Activated T-helper 2 cell treated with anti-CD3 and anti-CD28 coated beads, Interferon-gamma antibody, Interleukin-2, Interleukin-4, amounts not matched to agents 10 μg/mL and 5 μg/mL and 100 μg/mL, durations not matched to agents 14 hours and 24 hours and 36 hours (primary cell): ENCODE results near the gene HIGD1B. TPM values are rescaled to one million over a fixed set of nuclear protein-coding genes. Genes with fewer than 3 reads are reported as not detected.
"Not testable (repeated sequence)": the region's sequence is repeated elsewhere in the genome, so short reads cannot be mapped to it uniquely, and the experiment has no call there.

Experiments
- DNase-seq: peaks from one replicate; pipeline ENCODE4 v3.0.0; 2021; ENCODE audit warnings: low spot score
- H3K27ac Mint-ChIP-seq: one replicate; pipeline ENCODE4 v1.8.0; 2021; ENCODE audit warnings: mixed read lengths
- H3K27me3 Mint-ChIP-seq: one replicate; pipeline ENCODE4 v1.8.0; 2021; ENCODE audit warnings: low read depth, mixed read lengths
- H3K36me3 Mint-ChIP-seq: one replicate; pipeline ENCODE4 v1.8.0; 2021; ENCODE audit warnings: low read depth, mixed read lengths
- H3K4me1 Mint-ChIP-seq: one replicate; pipeline ENCODE4 v1.8.0; 2021; ENCODE audit warnings: low read depth, mixed read lengths
- H3K4me3 Mint-ChIP-seq: one replicate; pipeline ENCODE4 v1.8.0; 2021; ENCODE audit warnings: low read depth, mild to moderate bottlenecking, moderate library complexity, mixed read lengths
- H3K9me3 Mint-ChIP-seq: one replicate; pipeline ENCODE4 v1.8.0; 2021; ENCODE audit warnings: mixed read lengths
- intact Hi-C: fragments of 100-400 bp; cut with micrococcal nuclease; formaldehyde crosslinking; loops from one replicate; pipeline ENCODE4 v1.15.1; 2023
- total RNA-seq: library from RNA; stranded (reverse); gene quantifications from 2 replicates; pipeline ENCODE4 v1.2.3, GENCODE V29; 2022

The HIGD1B gene
- not detected in 2 replicates for total RNA-seq

- Mint-ChIP-seq H3K9me3 (no peaks in the 10 kb centered on the region), H3K27ac (no peak within 1 kb of the TSS), H3K4me3 (no peak within 1 kb of the TSS), H3K36me3 (peaks cover 23% of the 10 kb centered on the region), H3K4me1 (no peaks in the 10 kb centered on the region), H3K27me3 (no peaks in the 10 kb centered on the region)
- intact Hi-C loops: no loop called here
- no peak for DNase-seq
Measured at GRCh38 chr17:44847586-44847985, at the start of gene HIGD1B. Gene HIGD1B, plus strand, starts transcription at chr17:44847883. Its CDS starts 270 bp downstream, at chr17:44848153.

GRCh38 chr17:44798356-44798755 is 49.3 kb upstream of the HIGD1B start:
- peaks cover 5% of the 10 kb centered on the region for H3K27me3 Mint-ChIP-seq
- no peak for DNase-seq
- H3K36me3 Mint-ChIP-seq: no peaks in the 10 kb centered on the region
- intact Hi-C loops: no loop called here
- no peak overlapping the region for H3K4me3 Mint-ChIP-seq
- no peaks in the 10 kb centered on the region for H3K9me3 Mint-ChIP-seq
- no peak overlapping the region for H3K27ac Mint-ChIP-seq
- H3K4me1 Mint-ChIP-seq: peaks cover 14% of the 10 kb centered on the region

GRCh38 chr17:44801880-44802279 is 45.8 kb upstream of the HIGD1B start:
- Mint-ChIP-seq H3K36me3 (no peaks in the 10 kb centered on the region), H3K27me3 (peaks cover 5% of the 10 kb centered on the region), H3K27ac (no peak overlapping the region), H3K4me3 (no peak overlapping the region), H3K9me3 (no peaks in the 10 kb centered on the region), H3K4me1 (peaks cover 8% of the 10 kb centered on the region)
- intact Hi-C loops: no loop called here
- no peak for DNase-seq

GRCh38 chr17:44804302-44805089 is 43.2 kb upstream of the HIGD1B start:
- H3K27me3 Mint-ChIP-seq: peaks cover 9% of the 10 kb centered on the region
- DNase-seq: no peak
- H3K4me1 Mint-ChIP-seq: no peaks in the 10 kb centered on the region
- H3K36me3 Mint-ChIP-seq: no peaks in the 10 kb centered on the region
- intact Hi-C loops: no loop called here
- no peak overlapping the region for H3K4me3 Mint-ChIP-seq
- H3K9me3 Mint-ChIP-seq: no peaks in the 10 kb centered on the region
- no peak overlapping the region for H3K27ac Mint-ChIP-seq

GRCh38 chr17:44807093-44807816 is 40.4 kb upstream of the HIGD1B start:
- peaks cover 6% of the 10 kb centered on the region for H3K27me3 Mint-ChIP-seq
- H3K36me3 Mint-ChIP-seq: no peaks in the 10 kb centered on the region
- H3K9me3 Mint-ChIP-seq: no peaks in the 10 kb centered on the region
- no peaks in the 10 kb centered on the region for H3K4me1 Mint-ChIP-seq
- intact Hi-C loops: no loop called here
- H3K27ac Mint-ChIP-seq: no peak overlapping the region
- no peak for DNase-seq
- no peak overlapping the region for H3K4me3 Mint-ChIP-seq

GRCh38 chr17:44807817-44808155 is 39.9 kb upstream of the HIGD1B start:
- Mint-ChIP-seq H3K4me1 (no peaks in the 10 kb centered on the region), H3K27me3 (peaks cover 6% of the 10 kb centered on the region), H3K27ac (no peak overlapping the region), H3K36me3 (no peaks in the 10 kb centered on the region), H3K9me3 (no peaks in the 10 kb centered on the region), H3K4me3 (no peak overlapping the region)
- intact Hi-C loops: no loop called here
- DNase-seq: no peak

DNA sequence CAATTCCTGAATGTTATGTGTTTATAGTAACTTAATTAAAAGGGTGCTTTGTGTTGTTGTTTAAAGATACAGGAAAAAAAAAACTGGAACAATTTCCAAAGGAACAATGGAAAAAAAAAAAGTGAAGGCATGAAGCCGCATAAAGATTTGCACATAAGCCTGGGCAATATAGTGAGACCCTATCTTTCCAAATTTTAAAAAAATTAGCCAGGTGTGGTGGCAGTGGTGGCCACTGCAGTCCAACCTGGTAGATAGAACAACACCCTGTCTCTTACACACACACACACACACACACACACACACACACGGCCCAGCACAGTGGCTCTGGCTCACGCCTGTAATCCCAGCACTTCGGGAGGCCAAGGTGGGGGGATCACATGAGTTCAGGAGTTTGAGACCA is 39.5 kb upstream of the HIGD1B start:
- intact Hi-C loops: no loop called here
- no peak for DNase-seq
- no peak overlapping the region for H3K4me3 Mint-ChIP-seq
- H3K27ac Mint-ChIP-seq: no peak overlapping the region
- H3K27me3 Mint-ChIP-seq: peaks cover 5% of the 10 kb centered on the region
- H3K36me3 Mint-ChIP-seq: no peaks in the 10 kb centered on the region
- H3K4me1 Mint-ChIP-seq: no peaks in the 10 kb centered on the region
- no peaks in the 10 kb centered on the region for H3K9me3 Mint-ChIP-seq

GRCh38 chr17:44808656-44809388 is 38.9 kb upstream of the HIGD1B start:
- H3K4me3 Mint-ChIP-seq, H3K36me3 Mint-ChIP-seq, H3K27ac Mint-ChIP-seq, intact Hi-C loops, H3K9me3 Mint-ChIP-seq, DNase-seq, H3K27me3 Mint-ChIP-seq, H3K4me1 Mint-ChIP-seq: not testable (repeated sequence)

DNA sequence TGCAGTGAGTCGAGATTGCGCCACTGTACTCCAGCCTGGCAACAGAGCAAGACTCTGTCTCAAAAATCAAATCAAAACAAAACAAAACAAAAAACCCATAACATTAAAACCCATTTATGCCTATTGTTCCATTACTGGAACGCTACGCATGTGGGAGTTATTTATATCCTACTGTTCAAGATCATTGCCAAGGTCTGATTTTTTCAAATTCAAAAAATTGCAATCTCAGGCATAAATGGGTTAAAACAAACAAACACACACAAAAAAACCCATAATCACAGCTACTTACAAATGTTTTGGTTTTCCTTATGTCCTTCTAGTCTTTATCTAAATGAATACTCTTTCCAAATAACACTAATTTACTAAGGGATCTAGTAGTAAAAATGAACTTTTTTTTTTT is 35.4 kb upstream of the HIGD1B start:
- Mint-ChIP-seq H3K9me3 (no peaks in the 10 kb centered on the region), H3K36me3 (no peaks in the 10 kb centered on the region), H3K27ac (no peak overlapping the region), H3K4me1 (no peaks in the 10 kb centered on the region), H3K4me3 (no peak overlapping the region), H3K27me3 (peaks cover 2% of the 10 kb centered on the region)
- intact Hi-C loops: no loop called here
- no peak for DNase-seq

DNA sequence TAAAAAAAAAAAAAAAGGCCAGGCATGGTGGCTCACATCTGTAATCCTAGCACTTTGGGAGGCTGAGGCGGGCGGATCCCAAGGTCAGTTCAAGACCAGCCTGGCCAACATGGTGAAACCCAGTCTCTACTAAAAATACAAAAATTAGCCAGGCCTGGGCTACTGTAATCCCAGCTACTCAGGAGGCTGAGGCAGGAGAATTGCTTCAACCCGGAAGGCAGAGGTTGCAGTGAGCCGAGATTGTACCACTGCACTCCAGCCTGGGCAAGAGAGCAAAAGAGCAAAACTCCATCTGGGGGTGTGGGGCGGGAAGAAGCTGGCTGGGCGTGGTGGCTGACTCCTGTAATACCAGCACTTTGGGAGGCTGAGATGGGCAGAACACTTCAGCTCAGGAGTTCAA is 29.2 kb upstream of the HIGD1B start:
- H3K36me3 Mint-ChIP-seq, H3K4me1 Mint-ChIP-seq, H3K27me3 Mint-ChIP-seq, DNase-seq, H3K4me3 Mint-ChIP-seq, H3K27ac Mint-ChIP-seq, intact Hi-C loops, H3K9me3 Mint-ChIP-seq: not testable (repeated sequence)

- Mint-ChIP-seq H3K4me3 (no peak overlapping the region), H3K9me3 (no peaks in the 10 kb centered on the region), H3K27ac (no peak overlapping the region), H3K36me3 (no peaks in the 10 kb centered on the region), H3K27me3 (peaks cover 4% of the 10 kb centered on the region), H3K4me1 (no peaks in the 10 kb centered on the region)
- intact Hi-C loops: no loop called here
- DNase-seq: no peak
Measured at GRCh38 chr17:44820631-44821212, 27.0 kb upstream of the HIGD1B start.

DNA sequence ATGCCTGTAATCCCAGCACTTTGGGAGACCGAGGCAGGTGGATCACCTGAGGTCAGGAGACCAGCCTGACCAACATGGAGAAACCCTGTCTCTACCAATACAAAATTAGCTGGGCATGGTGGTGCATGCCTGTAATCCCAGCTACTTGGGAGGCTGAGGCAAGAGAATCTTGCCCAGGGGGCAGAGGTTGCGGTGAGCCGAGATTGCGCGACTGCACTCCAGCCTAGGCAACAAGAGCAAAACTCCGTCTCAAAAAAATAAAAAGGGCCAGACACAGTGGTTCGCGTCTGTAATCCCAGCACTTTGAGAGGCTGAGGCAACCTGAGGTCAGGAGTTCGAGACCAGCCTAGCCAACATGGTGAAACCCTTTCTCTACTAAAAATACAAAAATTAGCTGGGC is 22.4 kb upstream of the HIGD1B start:
- H3K27me3 Mint-ChIP-seq: peaks cover 28% of the 10 kb centered on the region
- not testable (repeated sequence) for H3K36me3 Mint-ChIP-seq, H3K9me3 Mint-ChIP-seq, H3K4me1 Mint-ChIP-seq, DNase-seq, H3K4me3 Mint-ChIP-seq, H3K27ac Mint-ChIP-seq
- intact Hi-C loops: loop anchor here (5.0 kb wide), 1 partner anchor 48 kb away; no protein-coding TSS in a partner anchor
